HepG2 (cell line): ENCODE data around the gene BTG1. TPM values are rescaled to one million over a fixed set of nuclear protein-coding genes. Genes with fewer than 3 reads are reported as not detected.

Source experiments
- ATAC-seq: fragments of 200-7000 bp; cut with Tn5 transposase; 3 replicates; pipeline ENCODE4 v1.9.1; 2020; ENCODE audit warnings: mild to moderate bottlenecking, moderate library complexity
- BruUV-seq: library from RNA; stranded (reverse); fragments of 400-500 nt; replicated peaks from 2 replicates; lab custom pipeline; 2021; lab: Mats Ljungman, UMichigan
- CTCF ChIA-PET: fragments of 300-600 bp; formaldehyde crosslinking; extraction: SDS; loops from one replicate; lab custom pipeline; 2021; ENCODE audit warnings: low total read pairs, inconsistent platforms, low intra/inter-chr PET ratio; lab: Yijun Ruan, JAX
- POLR2A ChIA-PET: fragments of 350-600 bp; sonication (Branson Sonifier 250); formaldehyde crosslinking; loops from one replicate; lab custom pipeline; 2020; ENCODE audit warnings: antibody characterized with exemption, inconsistent platforms; lab: Yijun Ruan, JAX
- DNase-seq: peaks from one replicate; pipeline ENCODE4 v3.0.0-alpha.2; 2015; ENCODE audit warnings: low spot score
- FAIRE-seq: peaks from 3 replicates; lab custom pipeline; 2011; peaks lifted over from hg19 to GRCh38; lab: Jason Lieb, UNC
- H2AFZ ChIP-seq: one replicate; pipeline ENCODE4 v1.6.1; 2011; ENCODE audit warnings: low read length, inconsistent platforms
- H3K27ac ChIP-seq: fragments of 300-600 bp; 3 replicates; pipeline ENCODE4 v1.8.0; 2011; ENCODE audit warnings: mixed run types, mild to moderate bottlenecking, mixed read lengths, low read length, inconsistent platforms; ENCODE audit not compliant: insufficient read depth; ENCODE audit errors: extremely low read length
- H3K27me3 ChIP-seq, 2 experiments: fragments of 200-600 bp in 1 of 2; 2 replicates in 1 of 2; 3 replicates in 1 of 2; pipeline versions ENCODE4 v1.6.0 to v1.8.0; 2011; ENCODE audit warnings: low read length in 2 of 2, mild to moderate bottlenecking in 2 of 2, moderate library complexity in 2 of 2, inconsistent platforms in 1 of 2; ENCODE audit not compliant: insufficient read depth in 2 of 2, control insufficient read depth in 1 of 2
- H3K36me3 ChIP-seq, 2 experiments: fragments of 200-600 bp in 1 of 2; replicated peaks in 1 of 2; 2 replicates in 1 of 2; 3 replicates in 1 of 2; pipeline versions ENCODE4 v1.5.1 to v1.8.0; 2011; ENCODE audit warnings: low read length in 2 of 2, inconsistent platforms in 1 of 2; ENCODE audit not compliant: insufficient read depth in 2 of 2, control insufficient read depth in 1 of 2
- H3K4me1 ChIP-seq: 2 replicates; pipeline ENCODE4 v1.5.1; 2012; ENCODE audit warnings: low read length, inconsistent platforms; ENCODE audit not compliant: insufficient read depth
- H3K4me2 ChIP-seq: 2 replicates; pipeline ENCODE4 v1.6.0; 2011; ENCODE audit warnings: low read depth, low read length, inconsistent platforms
- H3K4me3 ChIP-seq, 3 experiments: fragments of 200-600 bp in 1 of 3; sonication (generic), shearing (Covaris generic) in 1 of 3; replicated peaks in 1 of 3; 2 replicates each; pipeline ENCODE4 v1.5.1; 2011 to 2016; ENCODE audit warnings: low read length in 3 of 3, inconsistent platforms in 2 of 3, low read depth in 2 of 3, mild to moderate bottlenecking in 2 of 3, control low read depth in 1 of 3, mixed read lengths in 1 of 3; ENCODE audit not compliant: insufficient read depth in 1 of 3
- H3K79me2 ChIP-seq: one replicate; pipeline ENCODE4 v1.6.1; 2011; ENCODE audit warnings: low read length, inconsistent platforms; ENCODE audit not compliant: insufficient read depth
- H3K9ac ChIP-seq: 2 replicates; pipeline ENCODE4 v1.6.0; 2011; ENCODE audit warnings: mild to moderate bottlenecking, low read depth, low read length, inconsistent platforms; ENCODE audit not compliant: insufficient read depth
- H3K9me3 ChIP-seq: 2 replicates; pipeline ENCODE4 v1.5.1; 2012; ENCODE audit warnings: mild to moderate bottlenecking, low read length
- H4K20me1 ChIP-seq: 2 replicates; pipeline ENCODE4 v1.6.0; 2011; ENCODE audit warnings: inconsistent platforms, mild to moderate bottlenecking, low read length, moderate library complexity; ENCODE audit not compliant: insufficient read depth
- NFYB ChIP-seq: sonication (generic); formaldehyde crosslinking; IDR thresholded peaks from 2 replicates; pipeline ENCODE4 v1.4.0; 2020; ENCODE audit warnings: missing genetic modification reagents
- NR2F1 ChIP-seq, 2 experiments: fragments of 450-650 bp in 1 of 2; formaldehyde crosslinking in 1 of 2; IDR thresholded peaks; 2 replicates each; pipeline versions ENCODE4 v1.5.0 to v1.6.1; 2016 to 2020; ENCODE audit warnings: mild to moderate bottlenecking in 1 of 2, missing compliant biosample characterization in 1 of 2, missing genetic modification reagents in 1 of 2, moderate library complexity in 1 of 2
- POLR2G ChIP-seq: fragments of 200-400 bp; formaldehyde crosslinking; IDR thresholded peaks from 2 replicates; pipeline ENCODE4 v1.6.1; 2018; ENCODE audit warnings: mild to moderate bottlenecking, low read depth, low read length, moderate library complexity
- SOX13 ChIP-seq, 3 experiments: fragments of 450-650 bp in 1 of 3; sonication (generic) in 1 of 3; formaldehyde crosslinking in 1 of 3; IDR thresholded peaks in 2 of 3; conservative IDR thresholded peaks in 1 of 3; 2 replicates each; pipeline versions ENCODE4 v1.5.0 to v1.6.1; 2016 to 2020; ENCODE audit warnings: antibody characterized with exemption in 1 of 3, mild to moderate bottlenecking in 1 of 3, missing compliant biosample characterization in 1 of 3, missing genetic modification reagents in 1 of 3, moderate library complexity in 1 of 3
- SOX6 ChIP-seq, 2 experiments: fragments of 450-650 bp in 1 of 2; sonication (generic) in 1 of 2; formaldehyde crosslinking in 1 of 2; IDR thresholded peaks; 2 replicates each; pipeline versions ENCODE4 v1.4.0 to v1.6.1; 2017 to 2020; ENCODE audit warnings: antibody characterized with exemption in 1 of 2, mild to moderate bottlenecking in 1 of 2, missing genetic modification reagents in 1 of 2
- ZBTB43 ChIP-seq: sonication (generic); formaldehyde crosslinking; conservative IDR thresholded peaks from 2 replicates; pipeline ENCODE4 v1.4.0; 2020; ENCODE audit warnings: missing genetic modification reagents
- ZNF354B ChIP-seq: sonication (generic); formaldehyde crosslinking; IDR thresholded peaks from 2 replicates; pipeline ENCODE4 v1.8.0; 2022; ENCODE audit warnings: mild to moderate bottlenecking, missing genetic modification reagents
- WGBS: methylation state at CpG from one replicate; pipeline ENCODE4 v1.1.6; 2017; ENCODE audit warnings: low lambda C conversion rate; 5-methylcytosine and 5-hydroxymethylcytosine counted together
- in situ Hi-C: cut with HindIII; loops from 2 replicates; pipeline ENCODE4 v1.10.0; 2017; ENCODE audit warnings: low pct_unique_long_range_greater_than_20kb; ENCODE audit not compliant: extremely low pct_ligation_motif_present
- intact Hi-C: fragments of 100-400 bp; cut with micrococcal nuclease; formaldehyde crosslinking; loops from one replicate; pipeline ENCODE4 v1.10.0; 2022; ENCODE audit not compliant: unreplicated experiment
- polyA plus RNA-seq, 8 experiments: library from polyadenylated mRNA; depleted of rRNA in 3 of 8; stranded (reverse) in 7 of 8; unstranded in 1 of 8; fragments of >200 nt; fragmentation: Illumina TruSeq in 4 of 8; extraction: Trizol in 4 of 8; gene quantifications; 2 replicates each; pipeline versions ENCODE4 v1.2.1 to v1.2.3, GENCODE V29; 2011 to 2016; ENCODE audit warnings: low read depth in 4 of 8, missing spikeins in 1 of 8, mixed read lengths in 1 of 8; ENCODE audit not compliant: insufficient read depth in 1 of 8
- total RNA-seq, 5 experiments: library from RNA; depleted of rRNA; stranded (reverse); fragments of >200 nt; fragmentation: Illumina TruSeq; extraction: Trizol; gene quantifications; 2 replicates each; pipeline ENCODE4 v1.2.3, GENCODE V29; 2016; ENCODE audit warnings: low read depth in 1 of 5
- TF ChIP-seq, protein P1 (sequence below): sonication (generic); formaldehyde crosslinking; IDR thresholded peaks from 2 replicates; pipeline ENCODE4 v1.4.0; 2020; ENCODE audit warnings: missing genetic modification reagents, mild to moderate bottlenecking, borderline replicate concordance
- TF ChIP-seq, protein P2 (sequence below): sonication (generic); formaldehyde crosslinking; IDR thresholded peaks from 2 replicates; pipeline ENCODE4 v1.5.1; 2020; ENCODE audit warnings: mild to moderate bottlenecking, missing genetic modification reagents, borderline replicate concordance

The BTG1 gene
- total and polyA plus RNA-seq, 2 of the 13 experiments (the other 11 are each of a cell fraction or from before 2014, with no cell fraction given), result 7.5 to 16.7 TPM

DNA sequence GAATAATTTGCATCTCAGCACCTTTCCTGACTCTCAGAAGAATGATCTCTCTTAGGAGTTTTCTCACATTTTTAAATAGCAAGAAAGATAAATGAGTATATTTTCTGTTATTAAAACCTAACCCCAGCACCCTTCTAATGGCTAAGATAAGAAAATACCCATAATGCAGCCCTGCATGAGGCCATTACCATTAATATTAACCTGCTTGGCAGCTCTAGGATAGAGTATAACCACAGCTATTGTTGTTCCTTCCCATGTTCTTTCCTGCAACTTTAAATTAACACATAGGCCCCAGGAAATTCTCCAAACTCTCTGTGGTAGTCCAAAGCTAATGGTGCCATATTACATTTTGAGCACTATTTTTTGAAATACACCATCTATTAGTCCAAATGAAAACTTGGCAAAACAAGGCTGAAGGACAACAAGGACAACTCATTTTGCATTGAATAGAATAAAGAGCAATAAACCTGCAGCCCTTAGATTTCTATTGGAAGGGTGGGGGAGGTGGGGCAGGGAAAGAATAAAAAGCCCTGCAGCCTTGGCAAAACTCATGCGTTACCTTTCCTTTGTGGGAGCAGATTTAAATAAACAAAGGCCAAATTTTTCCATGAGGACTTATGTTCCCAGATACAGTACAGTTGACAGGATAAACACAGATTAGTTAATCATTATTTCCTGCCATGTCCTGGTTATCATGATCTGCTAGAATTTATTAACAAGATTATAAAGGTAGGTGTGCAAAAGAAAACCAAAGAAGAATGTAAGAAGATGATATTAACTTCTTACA, 46.9 kb downstream of the BTG1 start:
- Histone ChIP-seq H3K36me3 (no peaks in the 10 kb centered on the region), H3K79me2 (no peaks in the 10 kb centered on the region), H3K9ac (no peak overlapping the region), H3K4me2 (peak overlapping the region; percentile 16; the same call in 1 of the 2 replicates), H3K9me3 (no peaks in the 10 kb centered on the region), H2AFZ (no peak overlapping the region), H3K4me3 (no peak overlapping the region), H3K27me3 (no peaks in the 10 kb centered on the region), H3K27ac (no peak overlapping the region), H3K4me1 (peaks cover 23% of the 10 kb centered on the region), H4K20me1 (no peaks in the 10 kb centered on the region)
- no peak for FAIRE-seq
- peak; percentile 7 for DNase-seq
- intact Hi-C loops (no loop called here), in situ Hi-C loops (no loop called here)
- WGBS, result 0% methylated on average over 1 of the region's 1 CpG
- no peak; the same call in 2 of the 3 replicates for ATAC-seq
- ChIA-PET CTCF (no interaction called here), POLR2A (no interaction called here)
- BruUV-seq, result no TSS peak
- no peak for TF ChIP-seq NR2F1 (CRISPR knock-in tag; IDR thresholded peaks at IDR 0.05)
- no peak for TF ChIP-seq ZBTB43 (CRISPR knock-in tag)
- TF ChIP-seq, protein P1, sequence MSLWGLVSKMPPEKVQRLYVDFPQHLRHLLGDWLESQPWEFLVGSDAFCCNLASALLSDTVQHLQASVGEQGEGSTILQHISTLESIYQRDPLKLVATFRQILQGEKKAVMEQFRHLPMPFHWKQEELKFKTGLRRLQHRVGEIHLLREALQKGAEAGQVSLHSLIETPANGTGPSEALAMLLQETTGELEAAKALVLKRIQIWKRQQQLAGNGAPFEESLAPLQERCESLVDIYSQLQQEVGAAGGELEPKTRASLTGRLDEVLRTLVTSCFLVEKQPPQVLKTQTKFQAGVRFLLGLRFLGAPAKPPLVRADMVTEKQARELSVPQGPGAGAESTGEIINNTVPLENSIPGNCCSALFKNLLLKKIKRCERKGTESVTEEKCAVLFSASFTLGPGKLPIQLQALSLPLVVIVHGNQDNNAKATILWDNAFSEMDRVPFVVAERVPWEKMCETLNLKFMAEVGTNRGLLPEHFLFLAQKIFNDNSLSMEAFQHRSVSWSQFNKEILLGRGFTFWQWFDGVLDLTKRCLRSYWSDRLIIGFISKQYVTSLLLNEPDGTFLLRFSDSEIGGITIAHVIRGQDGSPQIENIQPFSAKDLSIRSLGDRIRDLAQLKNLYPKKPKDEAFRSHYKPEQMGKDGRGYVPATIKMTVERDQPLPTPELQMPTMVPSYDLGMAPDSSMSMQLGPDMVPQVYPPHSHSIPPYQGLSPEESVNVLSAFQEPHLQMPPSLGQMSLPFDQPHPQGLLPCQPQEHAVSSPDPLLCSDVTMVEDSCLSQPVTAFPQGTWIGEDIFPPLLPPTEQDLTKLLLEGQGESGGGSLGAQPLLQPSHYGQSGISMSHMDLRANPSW (CRISPR knock-in tag), result no peak
- TF ChIP-seq ZNF354B (CRISPR knock-in tag), result no peak
- TF ChIP-seq SOX6 (IDR thresholded peaks at IDR 0.05), result no peak
- TF ChIP-seq SOX6 (CRISPR knock-in tag; IDR thresholded peaks at IDR 0.05), result 0 out of 2 replicates have a peak, but pooled peaks have one; percentile 14
- no peak for TF ChIP-seq NFYB (CRISPR knock-in tag)
- TF ChIP-seq SOX13 (IDR thresholded peaks at IDR 0.05), result no peak
- TF ChIP-seq SOX13 (CRISPR knock-in tag; conservative IDR thresholded peaks at IDR 0.05 in 1 of 2, IDR thresholded peaks at IDR 0.05 in 1 of 2), result peak in 1 of 2 experiments; percentile 48; a peak in 1 of 4 replicates
- no peak for TF ChIP-seq POLR2G
- TF ChIP-seq, protein P2, sequence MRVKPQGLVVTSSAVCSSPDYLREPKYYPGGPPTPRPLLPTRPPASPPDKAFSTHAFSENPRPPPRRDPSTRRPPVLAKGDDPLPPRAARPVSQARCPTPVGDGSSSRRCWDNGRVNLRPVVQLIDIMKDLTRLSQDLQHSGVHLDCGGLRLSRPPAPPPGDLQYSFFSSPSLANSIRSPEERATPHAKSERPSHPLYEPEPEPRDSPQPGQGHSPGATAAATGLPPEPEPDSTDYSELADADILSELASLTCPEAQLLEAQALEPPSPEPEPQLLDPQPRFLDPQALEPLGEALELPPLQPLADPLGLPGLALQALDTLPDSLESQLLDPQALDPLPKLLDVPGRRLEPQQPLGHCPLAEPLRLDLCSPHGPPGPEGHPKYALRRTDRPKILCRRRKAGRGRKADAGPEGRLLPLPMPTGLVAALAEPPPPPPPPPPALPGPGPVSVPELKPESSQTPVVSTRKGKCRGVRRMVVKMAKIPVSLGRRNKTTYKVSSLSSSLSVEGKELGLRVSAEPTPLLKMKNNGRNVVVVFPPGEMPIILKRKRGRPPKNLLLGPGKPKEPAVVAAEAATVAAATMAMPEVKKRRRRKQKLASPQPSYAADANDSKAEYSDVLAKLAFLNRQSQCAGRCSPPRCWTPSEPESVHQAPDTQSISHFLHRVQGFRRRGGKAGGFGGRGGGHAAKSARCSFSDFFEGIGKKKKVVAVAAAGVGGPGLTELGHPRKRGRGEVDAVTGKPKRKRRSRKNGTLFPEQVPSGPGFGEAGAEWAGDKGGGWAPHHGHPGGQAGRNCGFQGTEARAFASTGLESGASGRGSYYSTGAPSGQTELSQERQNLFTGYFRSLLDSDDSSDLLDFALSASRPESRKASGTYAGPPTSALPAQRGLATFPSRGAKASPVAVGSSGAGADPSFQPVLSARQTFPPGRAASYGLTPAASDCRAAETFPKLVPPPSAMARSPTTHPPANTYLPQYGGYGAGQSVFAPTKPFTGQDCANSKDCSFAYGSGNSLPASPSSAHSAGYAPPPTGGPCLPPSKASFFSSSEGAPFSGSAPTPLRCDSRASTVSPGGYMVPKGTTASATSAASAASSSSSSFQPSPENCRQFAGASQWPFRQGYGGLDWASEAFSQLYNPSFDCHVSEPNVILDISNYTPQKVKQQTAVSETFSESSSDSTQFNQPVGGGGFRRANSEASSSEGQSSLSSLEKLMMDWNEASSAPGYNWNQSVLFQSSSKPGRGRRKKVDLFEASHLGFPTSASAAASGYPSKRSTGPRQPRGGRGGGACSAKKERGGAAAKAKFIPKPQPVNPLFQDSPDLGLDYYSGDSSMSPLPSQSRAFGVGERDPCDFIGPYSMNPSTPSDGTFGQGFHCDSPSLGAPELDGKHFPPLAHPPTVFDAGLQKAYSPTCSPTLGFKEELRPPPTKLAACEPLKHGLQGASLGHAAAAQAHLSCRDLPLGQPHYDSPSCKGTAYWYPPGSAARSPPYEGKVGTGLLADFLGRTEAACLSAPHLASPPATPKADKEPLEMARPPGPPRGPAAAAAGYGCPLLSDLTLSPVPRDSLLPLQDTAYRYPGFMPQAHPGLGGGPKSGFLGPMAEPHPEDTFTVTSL (CRISPR knock-in tag), result no peak
